Measurements from ENCODE around the gene PLEKHM3.

DNA sequence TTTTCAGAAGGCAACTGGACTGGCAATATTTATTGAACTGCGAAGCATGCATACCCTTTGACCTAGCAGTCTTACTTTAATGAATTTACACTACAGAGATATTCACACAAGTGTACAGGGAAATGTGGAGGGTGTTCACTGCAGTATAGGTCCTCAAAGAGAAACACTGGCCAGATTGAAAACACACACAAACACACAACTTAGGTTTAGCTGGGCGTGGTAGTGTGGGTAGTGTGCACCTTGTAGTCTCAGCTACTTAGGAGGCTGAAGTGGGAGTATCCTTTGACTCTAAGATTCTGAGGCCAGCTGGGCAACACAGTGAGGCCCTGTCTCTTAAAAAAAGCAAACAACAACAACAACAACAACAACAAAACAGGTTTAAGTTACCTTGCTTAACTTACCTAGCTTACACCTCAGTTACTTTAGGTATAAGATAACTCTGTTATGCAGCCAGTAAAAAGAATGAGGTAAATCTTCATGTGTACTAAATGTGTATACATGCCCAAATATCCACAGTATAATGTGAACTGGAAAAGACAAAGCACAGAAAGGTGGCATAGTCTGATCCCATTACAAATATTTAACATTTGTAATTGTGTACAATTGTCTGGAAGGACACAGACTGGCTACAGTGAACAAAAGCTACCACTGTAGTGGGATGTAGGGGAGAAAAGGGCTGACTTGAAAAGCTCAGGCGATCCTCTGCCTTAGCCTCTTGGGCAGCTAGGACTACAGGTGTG, 149.7 kb downstream of the PLEKHM3 start:
- TF ChIP-seq EZH2 (IDR thresholded peaks at IDR 0.05; ENCODE audit: low read depth, unreplicated experiment) (no peak), CTCF (conservative IDR thresholded peaks at IDR 0.05; ENCODE audit: low read depth in 2 of 2) (no peak), POLR2AphosphoS5 (IDR thresholded peaks at IDR 0.05; ENCODE audit: low read depth) (no peak), CREB1 (CRISPR knock-in tag; IDR thresholded peaks at IDR 0.05; ENCODE audit: low read depth) (no peak)
- TF ChIP-seq, protein P1, sequence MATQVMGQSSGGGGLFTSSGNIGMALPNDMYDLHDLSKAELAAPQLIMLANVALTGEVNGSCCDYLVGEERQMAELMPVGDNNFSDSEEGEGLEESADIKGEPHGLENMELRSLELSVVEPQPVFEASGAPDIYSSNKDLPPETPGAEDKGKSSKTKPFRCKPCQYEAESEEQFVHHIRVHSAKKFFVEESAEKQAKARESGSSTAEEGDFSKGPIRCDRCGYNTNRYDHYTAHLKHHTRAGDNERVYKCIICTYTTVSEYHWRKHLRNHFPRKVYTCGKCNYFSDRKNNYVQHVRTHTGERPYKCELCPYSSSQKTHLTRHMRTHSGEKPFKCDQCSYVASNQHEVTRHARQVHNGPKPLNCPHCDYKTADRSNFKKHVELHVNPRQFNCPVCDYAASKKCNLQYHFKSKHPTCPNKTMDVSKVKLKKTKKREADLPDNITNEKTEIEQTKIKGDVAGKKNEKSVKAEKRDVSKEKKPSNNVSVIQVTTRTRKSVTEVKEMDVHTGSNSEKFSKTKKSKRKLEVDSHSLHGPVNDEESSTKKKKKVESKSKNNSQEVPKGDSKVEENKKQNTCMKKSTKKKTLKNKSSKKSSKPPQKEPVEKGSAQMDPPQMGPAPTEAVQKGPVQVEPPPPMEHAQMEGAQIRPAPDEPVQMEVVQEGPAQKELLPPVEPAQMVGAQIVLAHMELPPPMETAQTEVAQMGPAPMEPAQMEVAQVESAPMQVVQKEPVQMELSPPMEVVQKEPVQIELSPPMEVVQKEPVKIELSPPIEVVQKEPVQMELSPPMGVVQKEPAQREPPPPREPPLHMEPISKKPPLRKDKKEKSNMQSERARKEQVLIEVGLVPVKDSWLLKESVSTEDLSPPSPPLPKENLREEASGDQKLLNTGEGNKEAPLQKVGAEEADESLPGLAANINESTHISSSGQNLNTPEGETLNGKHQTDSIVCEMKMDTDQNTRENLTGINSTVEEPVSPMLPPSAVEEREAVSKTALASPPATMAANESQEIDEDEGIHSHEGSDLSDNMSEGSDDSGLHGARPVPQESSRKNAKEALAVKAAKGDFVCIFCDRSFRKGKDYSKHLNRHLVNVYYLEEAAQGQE (IDR thresholded peaks at IDR 0.05; ENCODE audit: unreplicated experiment), result no peak
- TF ChIP-seq, protein P2, sequence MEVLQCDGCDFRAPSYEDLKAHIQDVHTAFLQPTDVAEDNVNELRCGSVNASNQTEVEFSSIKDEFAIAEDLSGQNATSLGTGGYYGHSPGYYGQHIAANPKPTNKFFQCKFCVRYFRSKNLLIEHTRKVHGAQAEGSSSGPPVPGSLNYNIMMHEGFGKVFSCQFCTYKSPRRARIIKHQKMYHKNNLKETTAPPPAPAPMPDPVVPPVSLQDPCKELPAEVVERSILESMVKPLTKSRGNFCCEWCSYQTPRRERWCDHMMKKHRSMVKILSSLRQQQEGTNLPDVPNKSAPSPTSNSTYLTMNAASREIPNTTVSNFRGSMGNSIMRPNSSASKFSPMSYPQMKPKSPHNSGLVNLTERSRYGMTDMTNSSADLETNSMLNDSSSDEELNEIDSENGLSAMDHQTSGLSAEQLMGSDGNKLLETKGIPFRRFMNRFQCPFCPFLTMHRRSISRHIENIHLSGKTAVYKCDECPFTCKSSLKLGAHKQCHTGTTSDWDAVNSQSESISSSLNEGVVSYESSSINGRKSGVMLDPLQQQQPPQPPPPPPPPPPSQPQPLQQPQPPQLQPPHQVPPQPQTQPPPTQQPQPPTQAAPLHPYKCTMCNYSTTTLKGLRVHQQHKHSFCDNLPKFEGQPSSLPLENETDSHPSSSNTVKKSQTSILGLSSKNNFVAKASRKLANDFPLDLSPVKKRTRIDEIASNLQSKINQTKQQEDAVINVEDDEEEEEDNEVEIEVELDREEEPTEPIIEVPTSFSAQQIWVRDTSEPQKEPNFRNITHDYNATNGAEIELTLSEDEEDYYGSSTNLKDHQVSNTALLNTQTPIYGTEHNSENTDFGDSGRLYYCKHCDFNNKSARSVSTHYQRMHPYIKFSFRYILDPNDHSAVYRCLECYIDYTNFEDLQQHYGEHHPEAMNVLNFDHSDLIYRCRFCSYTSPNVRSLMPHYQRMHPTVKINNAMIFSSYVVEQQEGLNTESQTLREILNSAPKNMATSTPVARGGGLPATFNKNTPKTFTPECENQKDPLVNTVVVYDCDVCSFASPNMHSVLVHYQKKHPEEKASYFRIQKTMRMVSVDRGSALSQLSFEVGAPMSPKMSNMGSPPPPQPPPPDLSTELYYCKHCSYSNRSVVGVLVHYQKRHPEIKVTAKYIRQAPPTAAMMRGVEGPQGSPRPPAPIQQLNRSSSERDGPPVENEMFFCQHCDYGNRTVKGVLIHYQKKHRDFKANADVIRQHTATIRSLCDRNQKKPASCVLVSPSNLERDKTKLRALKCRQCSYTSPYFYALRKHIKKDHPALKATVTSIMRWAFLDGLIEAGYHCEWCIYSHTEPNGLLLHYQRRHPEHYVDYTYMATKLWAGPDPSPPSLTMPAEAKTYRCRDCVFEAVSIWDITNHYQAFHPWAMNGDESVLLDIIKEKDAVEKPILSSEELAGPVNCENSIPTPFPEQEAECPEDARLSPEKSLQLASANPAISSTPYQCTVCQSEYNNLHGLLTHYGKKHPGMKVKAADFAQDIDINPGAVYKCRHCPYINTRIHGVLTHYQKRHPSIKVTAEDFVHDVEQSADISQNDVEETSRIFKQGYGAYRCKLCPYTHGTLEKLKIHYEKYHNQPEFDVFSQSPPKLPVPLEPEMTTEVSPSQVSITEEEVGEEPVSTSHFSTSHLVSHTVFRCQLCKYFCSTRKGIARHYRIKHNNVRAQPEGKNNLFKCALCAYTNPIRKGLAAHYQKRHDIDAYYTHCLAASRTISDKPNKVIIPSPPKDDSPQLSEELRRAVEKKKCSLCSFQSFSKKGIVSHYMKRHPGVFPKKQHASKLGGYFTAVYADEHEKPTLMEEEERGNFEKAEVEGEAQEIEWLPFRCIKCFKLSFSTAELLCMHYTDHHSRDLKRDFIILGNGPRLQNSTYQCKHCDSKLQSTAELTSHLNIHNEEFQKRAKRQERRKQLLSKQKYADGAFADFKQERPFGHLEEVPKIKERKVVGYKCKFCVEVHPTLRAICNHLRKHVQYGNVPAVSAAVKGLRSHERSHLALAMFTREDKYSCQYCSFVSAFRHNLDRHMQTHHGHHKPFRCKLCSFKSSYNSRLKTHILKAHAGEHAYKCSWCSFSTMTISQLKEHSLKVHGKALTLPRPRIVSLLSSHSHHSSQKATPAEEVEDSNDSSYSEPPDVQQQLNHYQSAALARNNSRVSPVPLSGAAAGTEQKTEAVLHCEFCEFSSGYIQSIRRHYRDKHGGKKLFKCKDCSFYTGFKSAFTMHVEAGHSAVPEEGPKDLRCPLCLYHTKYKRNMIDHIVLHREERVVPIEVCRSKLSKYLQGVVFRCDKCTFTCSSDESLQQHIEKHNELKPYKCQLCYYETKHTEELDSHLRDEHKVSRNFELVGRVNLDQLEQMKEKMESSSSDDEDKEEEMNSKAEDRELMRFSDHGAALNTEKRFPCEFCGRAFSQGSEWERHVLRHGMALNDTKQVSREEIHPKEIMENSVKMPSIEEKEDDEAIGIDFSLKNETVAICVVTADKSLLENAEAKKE (CRISPR knock-in tag; IDR thresholded peaks at IDR 0.05), result no peak

Measured in GM23338 (cell line).